ENCODE measurements around the gene MYB. TPM values are rescaled to one million over a fixed set of nuclear protein-coding genes. Genes with fewer than 3 reads are reported as not detected.

Gene MYB
- total RNA-seq, 4 donors from 2014 or later = 2.6 to 6.9 (median 3.1) TPM

DNA sequence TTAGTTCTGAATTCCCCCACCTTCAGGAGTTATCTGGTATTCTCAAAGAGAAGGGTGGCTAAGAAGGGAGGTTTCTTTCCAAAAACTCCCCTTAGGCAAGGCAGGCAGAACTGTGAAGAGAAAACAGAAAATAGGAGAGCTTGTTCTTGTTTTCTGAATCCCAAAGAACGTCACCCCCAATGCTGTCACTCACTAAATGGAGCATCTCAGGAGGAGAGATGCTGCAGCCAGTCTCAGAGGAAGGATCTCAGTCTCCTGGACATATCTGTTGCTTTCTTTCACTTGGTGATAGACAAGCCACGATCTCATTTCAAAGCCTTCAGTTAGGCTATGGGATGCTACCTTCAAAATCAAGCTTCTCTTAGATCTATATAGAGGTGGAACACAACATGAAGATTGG is 16.1 kb upstream of the MYB start:
- peaks cover 0 to 5% (median 0%) of the 10 kb centered on the region in 4 donors for H3K27me3 ChIP-seq
- no peak overlapping the region for H3K4me3 ChIP-seq
- intact Hi-C loops (cut with DNase I) = no loop called here
- H3K36me3 ChIP-seq = no peaks in the 10 kb centered on the region
- no peaks in the 10 kb centered on the region for H3K9me3 ChIP-seq
- no peak for DNase-seq
- WGBS, 2 donors = 67 to 76% methylated on average over 2 of the region's 2 CpGs
- peaks cover 0 to 3% (median 0%) of the 10 kb centered on the region in 3 donors for H3K4me1 ChIP-seq
- TF ChIP-seq, protein P1, sequence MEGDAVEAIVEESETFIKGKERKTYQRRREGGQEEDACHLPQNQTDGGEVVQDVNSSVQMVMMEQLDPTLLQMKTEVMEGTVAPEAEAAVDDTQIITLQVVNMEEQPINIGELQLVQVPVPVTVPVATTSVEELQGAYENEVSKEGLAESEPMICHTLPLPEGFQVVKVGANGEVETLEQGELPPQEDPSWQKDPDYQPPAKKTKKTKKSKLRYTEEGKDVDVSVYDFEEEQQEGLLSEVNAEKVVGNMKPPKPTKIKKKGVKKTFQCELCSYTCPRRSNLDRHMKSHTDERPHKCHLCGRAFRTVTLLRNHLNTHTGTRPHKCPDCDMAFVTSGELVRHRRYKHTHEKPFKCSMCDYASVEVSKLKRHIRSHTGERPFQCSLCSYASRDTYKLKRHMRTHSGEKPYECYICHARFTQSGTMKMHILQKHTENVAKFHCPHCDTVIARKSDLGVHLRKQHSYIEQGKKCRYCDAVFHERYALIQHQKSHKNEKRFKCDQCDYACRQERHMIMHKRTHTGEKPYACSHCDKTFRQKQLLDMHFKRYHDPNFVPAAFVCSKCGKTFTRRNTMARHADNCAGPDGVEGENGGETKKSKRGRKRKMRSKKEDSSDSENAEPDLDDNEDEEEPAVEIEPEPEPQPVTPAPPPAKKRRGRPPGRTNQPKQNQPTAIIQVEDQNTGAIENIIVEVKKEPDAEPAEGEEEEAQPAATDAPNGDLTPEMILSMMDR (IDR thresholded peaks at IDR 0.05) = no peak
- no peak for TF ChIP-seq POLR2A (IDR thresholded peaks at IDR 0.05)
- H3K27ac ChIP-seq = no peak overlapping the region

DNA sequence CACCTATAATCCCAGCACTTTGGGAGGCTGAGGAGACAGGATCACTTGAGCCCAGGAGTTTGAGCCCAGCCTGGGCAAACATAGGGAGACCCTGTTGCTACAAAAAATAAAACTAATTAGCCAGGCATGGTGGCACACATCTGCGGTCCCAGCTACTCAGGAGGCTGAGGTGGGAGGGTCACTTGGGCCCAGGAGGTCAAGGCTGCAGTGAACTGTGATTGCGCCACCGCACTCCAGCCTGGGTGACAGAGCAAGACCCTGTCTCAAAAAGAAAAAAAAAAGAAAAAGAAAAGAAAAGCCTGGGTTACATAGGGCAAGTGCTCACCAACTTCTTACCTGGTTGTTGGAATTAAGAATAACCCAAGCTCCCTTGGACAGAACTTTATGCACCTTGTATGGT is 14.6 kb upstream of the MYB start:
- Histone ChIP-seq H3K4me3 (no peak overlapping the region), H3K27ac (no peak overlapping the region), H3K4me1 (peaks cover 0 to 10% (median 0%) of the 10 kb centered on the region in 3 donors), H3K9me3 (no peaks in the 10 kb centered on the region), H3K27me3 (peaks cover 0 to 4% (median 0%) of the 10 kb centered on the region in 4 donors), H3K36me3 (no peaks in the 10 kb centered on the region)
- TF ChIP-seq POLR2A (IDR thresholded peaks at IDR 0.05) = no peak
- TF ChIP-seq, protein P1 (IDR thresholded peaks at IDR 0.05) = no peak
- intact Hi-C loops (cut with DNase I) = no loop called here
- no peak for DNase-seq
- WGBS, 2 donors = 95 to 97% methylated on average over 3 of the region's 3 CpGs

DNA sequence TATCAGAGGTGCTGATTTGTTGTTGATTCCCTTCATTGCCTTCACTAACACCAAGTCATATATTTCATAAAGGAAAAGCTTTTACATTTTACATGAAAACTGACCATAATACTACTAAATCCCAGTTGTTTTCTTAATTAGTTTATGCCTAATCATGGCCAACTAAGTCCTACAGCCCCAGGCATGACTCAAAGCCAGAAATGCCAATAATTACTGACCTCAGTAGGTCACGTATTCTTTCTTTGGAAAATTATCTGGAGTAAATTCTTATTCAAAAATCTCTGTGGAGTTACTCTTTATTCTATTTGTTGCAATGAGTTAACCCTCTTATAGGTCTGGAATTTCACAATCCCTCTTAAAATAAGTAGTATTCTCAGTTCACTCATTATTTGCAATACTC is 13.5 kb upstream of the MYB start:
- peaks cover 0 to 10% (median 0%) of the 10 kb centered on the region in 3 donors for H3K4me1 ChIP-seq
- no peaks in the 10 kb centered on the region for H3K27me3 ChIP-seq
- H3K27ac ChIP-seq = no peak overlapping the region
- H3K4me3 ChIP-seq = no peak overlapping the region
- TF ChIP-seq, protein P1 (IDR thresholded peaks at IDR 0.05) = no peak
- no peak for TF ChIP-seq POLR2A (IDR thresholded peaks at IDR 0.05)
- H3K36me3 ChIP-seq = no peaks in the 10 kb centered on the region
- 59 to 78% methylated on average over 1 of the region's 1 CpG for WGBS, 2 donors
- DNase-seq = no peak
- intact Hi-C loops (cut with DNase I) = no loop called here
- H3K9me3 ChIP-seq = no peaks in the 10 kb centered on the region

DNA sequence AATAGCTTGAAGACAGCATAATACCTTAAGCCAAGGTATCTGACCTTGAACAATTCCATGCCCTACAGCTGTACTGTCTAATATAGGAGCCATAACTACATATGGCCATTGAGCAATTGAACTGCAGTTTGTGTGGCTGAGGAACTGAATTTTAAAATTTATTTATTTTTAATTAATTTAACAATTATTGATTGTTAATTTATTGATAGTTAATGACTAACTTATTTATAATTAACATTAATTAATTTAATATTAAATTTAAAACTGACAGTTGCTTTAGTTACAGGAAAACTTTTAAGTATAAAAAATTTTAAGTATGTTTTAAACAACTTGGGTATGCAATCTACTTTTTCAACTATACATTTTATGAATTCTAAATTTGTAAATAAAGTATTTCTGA is 12.3 kb upstream of the MYB start:
- no peaks in the 10 kb centered on the region for H3K9me3 ChIP-seq
- DNase-seq = no peak
- H3K27me3 ChIP-seq = no peaks in the 10 kb centered on the region
- H3K4me1 ChIP-seq = peaks cover 0 to 10% (median 0%) of the 10 kb centered on the region in 3 donors
- no peak overlapping the region for H3K4me3 ChIP-seq
- H3K27ac ChIP-seq = no peak overlapping the region
- no peaks in the 10 kb centered on the region for H3K36me3 ChIP-seq
- TF ChIP-seq POLR2A (IDR thresholded peaks at IDR 0.05) = no peak
- TF ChIP-seq, protein P1 (IDR thresholded peaks at IDR 0.05) = no peak
- intact Hi-C loops (cut with DNase I) = no loop called here

DNA sequence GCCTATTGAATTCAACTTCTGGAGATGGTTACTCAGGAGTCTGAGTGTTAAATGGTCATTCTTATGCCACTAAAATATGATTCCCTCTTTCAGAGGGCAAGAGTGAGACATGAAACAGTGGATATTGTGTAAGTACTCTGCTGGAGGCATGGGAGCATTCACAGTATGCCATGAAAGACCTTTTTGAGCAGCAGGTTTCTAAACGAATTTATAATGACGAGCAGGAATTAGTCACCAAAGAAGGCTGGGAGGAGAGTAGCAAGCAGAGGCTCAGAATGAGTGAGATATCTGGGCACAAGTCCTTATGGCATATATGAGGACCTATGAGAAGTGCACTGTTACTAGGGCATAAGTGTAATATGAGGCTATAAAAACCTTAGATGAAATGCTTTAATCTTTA is 10.9 kb upstream of the MYB start:
- Histone ChIP-seq H3K4me1 (peaks cover 0 to 10% (median 0%) of the 10 kb centered on the region in 3 donors), H3K36me3 (no peaks in the 10 kb centered on the region), H3K4me3 (no peak overlapping the region), H3K27ac (peak overlapping the region; percentile 40 to 82 (median 77)), H3K27me3 (no peaks in the 10 kb centered on the region), H3K9me3 (no peaks in the 10 kb centered on the region)
- no peak for TF ChIP-seq POLR2A (IDR thresholded peaks at IDR 0.05)
- TF ChIP-seq, protein P1 (IDR thresholded peaks at IDR 0.05) = no peak
- no peak for DNase-seq
- intact Hi-C loops (cut with DNase I) = no loop called here
- WGBS, 2 donors = 24 to 39% methylated on average over 2 of the region's 2 CpGs

All from esophagus squamous epithelium (tissue), 5 donors.